Head of caudate nucleus (tissue), 42 donors: ENCODE data around the gene MIB2.
A peak's percentile ranks its signal among the peaks of the same experiment; 100 is the strongest.
"Not testable (repeated sequence)": the region's sequence is repeated elsewhere in the genome, so short reads cannot be mapped to it uniquely, and the experiment has no call there.

ENCODE experiments used
- DNase-seq, 42 donors: peaks; one replicate each; pipeline versions ENCODE4 v3.0.0 to v3.0.0-alpha.2; 2020 to 2021; ENCODE audit warnings: mixed read lengths in 7 of 42
- intact Hi-C: fragments of 100-400 bp; cut with DNase I; formaldehyde crosslinking; loops from one replicate; pipeline ENCODE4 v1.15.0; 2022

The MIB2 gene

GRCh38 chr1:1615256-1616044, at the start of gene MIB2:
Gene MIB2 (plus strand): TSS chr1:1615500. CDS start chr1:1623453, 7,953 bp downstream.
- peak; percentile 86 to 99 (median 97) for DNase-seq
- intact Hi-C loops, result loop anchor here (5.0 kb wide), 1 partner anchor 38 kb away; no protein-coding TSS in a partner anchor

GRCh38 chr1:1567152-1567875, 48.0 kb upstream of the MIB2 start:
- intact Hi-C loops, result no loop called here
- DNase-seq, result peak in 10 of 42 donors; percentile 15 to 57 (median 32)

- intact Hi-C loops, result no loop called here
- no peak for DNase-seq
These were observed 47.4 kb upstream of the MIB2 start for GRCh38 chr1:1567891-1568291.

DNA sequence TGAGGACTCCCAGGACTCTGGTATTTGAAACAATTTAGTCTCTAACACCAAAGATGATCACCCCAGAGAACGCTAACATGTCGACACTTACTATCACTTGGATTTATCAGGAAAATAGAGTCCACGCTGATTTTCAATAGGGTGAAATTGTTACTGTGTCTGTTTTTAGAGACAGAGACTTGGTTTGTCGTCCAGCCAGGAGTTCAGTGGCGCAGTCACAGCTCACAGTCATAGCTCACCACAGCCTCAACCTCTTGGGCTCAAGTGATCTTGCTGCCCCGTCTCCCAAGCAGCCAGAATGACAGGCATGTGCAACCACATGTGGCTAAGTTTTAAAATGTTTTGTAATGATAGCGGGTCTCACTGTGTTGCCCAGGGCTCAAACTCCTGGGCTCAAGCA, 46.0 kb upstream of the MIB2 start:
- intact Hi-C loops, result no loop called here
- DNase-seq, result no peak

DNA sequence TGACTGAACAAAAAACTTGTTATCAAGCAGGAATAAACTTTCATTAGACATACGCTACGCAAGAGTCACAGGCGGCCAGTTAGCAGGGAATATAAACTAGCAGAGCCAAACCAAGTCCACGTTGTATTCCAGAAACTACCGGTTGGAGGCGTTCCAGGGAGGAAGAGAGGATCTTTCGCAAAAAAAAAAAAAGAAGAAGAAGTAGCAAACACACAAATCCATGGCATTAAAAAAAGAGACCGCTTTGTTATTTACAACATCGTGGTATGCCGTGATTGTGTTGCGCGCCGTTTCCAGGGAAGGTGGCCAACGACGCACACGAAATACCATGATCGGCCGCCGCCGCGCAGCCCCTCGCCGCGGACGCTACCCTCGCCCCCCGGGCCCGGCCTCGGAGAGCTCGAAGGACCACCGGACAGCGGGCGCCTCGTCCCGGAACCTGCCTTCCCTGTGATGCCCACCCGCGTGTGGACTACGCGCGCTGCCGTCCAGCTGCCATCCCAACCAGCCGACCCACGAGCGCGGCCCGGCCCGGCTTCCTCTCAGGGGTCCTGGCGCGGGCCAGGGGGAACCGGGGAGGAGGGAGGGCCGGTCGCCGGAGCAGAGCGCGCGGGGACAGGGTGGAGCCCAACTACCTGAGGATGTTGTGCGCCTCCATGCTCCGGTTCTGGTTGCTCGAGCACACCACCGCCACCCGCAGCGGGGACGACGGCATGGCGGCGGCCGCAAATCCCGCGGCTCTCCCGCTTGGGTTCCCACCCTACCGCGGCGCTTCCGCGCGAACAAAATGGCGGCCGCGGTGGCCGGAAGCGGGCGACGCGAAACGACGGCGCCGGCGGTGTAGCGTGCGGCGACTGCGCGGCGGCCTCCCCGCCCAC, 41.2 kb upstream of the MIB2 start:
- DNase-seq, result peak in 39 of 42 donors; percentile 32 to 81 (median 59)
- intact Hi-C loops, result no loop called here

GRCh38 chr1:1574721-1575537, 40.4 kb upstream of the MIB2 start, which contains the start of gene SSU72:
Gene SSU72 (minus strand): TSS chr1:1574863. CDS start chr1:1574557, 306 bp downstream.
- DNase-seq, result peak; percentile 79 to 97 (median 92)
- intact Hi-C loops, result loop anchor here (5.0 kb wide), 1 partner anchor 42 kb away; the partner anchor contains the start of gene MIB2

DNA sequence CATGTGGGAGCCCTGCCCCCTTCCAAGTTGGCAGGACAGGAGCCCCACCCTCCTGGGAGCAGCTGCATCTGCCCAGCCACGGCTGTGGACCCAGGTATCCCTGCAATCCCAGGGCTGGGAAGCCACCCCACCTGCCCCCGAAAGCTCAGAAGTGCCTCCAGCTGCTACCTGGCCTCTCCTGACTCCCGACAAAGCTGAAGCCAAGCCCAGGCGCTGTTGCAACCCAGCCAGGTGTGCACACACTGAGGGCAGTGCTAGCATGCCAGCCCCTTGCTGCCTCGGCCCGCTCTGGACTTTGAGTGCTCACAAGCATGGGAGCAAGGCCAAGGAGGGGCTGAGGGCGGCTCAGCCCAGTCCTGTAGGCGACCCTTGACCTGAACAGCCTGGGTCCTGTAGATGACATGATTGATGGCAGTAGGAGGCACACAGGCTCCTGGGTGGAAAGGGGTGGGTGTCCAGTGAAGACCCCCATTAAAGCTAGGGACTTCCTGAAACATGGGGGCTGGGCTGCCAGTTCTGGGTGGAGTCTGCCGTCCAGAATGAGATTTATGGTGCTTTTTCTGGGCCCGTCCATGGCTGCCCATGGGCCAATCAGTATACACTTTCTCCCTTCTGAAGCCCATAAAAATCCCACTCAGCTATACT, 37.8 kb upstream of the MIB2 start:
- intact Hi-C loops, result loop anchor here (5.0 kb wide), 1 partner anchor 40 kb away; the partner anchor contains the start of gene MIB2
- no peak for DNase-seq

DNA sequence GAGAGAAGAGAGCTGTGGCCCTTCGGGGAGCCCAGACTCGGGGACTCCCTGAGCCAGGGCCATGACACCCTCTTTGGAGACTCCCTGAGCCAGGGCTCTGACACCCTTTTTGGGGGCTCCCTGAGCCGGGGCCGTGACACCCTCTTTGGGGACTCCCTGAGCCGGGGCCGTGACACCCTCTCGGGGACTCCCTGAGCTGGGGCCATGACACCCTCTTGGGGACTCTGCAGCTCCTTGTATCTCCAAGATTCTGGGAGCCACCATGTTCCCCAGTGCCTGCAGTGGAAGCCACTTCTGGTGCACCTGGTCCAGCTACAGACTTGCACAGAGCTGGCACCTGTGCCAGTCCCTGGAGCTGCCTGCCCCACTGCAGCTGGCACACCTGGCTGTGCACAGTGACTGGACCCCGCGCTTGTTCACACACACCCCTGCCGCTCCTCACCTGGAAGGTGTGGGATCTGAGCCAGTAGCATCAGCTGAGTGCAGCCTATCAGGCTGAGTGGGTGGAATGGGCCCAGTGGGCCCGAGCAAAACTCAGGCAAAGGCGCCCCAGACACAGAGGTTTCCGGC, 36.8 kb upstream of the MIB2 start:
- intact Hi-C loops, result loop anchor here (5.0 kb wide), 1 partner anchor 39 kb away; the partner anchor contains the start of gene MIB2
- DNase-seq, result no peak

- intact Hi-C loops, result no loop called here
- DNase-seq, result no peak
These were observed 32.5 kb upstream of the MIB2 start for GRCh38 chr1:1582585-1583346.

GRCh38 chr1:1583347-1584010, 31.8 kb upstream of the MIB2 start:
- DNase-seq, result no peak
- intact Hi-C loops, result no loop called here

GRCh38 chr1:1591452-1591851, 23.8 kb upstream of the MIB2 start:
- intact Hi-C loops, result no loop called here
- DNase-seq, result no peak

DNA sequence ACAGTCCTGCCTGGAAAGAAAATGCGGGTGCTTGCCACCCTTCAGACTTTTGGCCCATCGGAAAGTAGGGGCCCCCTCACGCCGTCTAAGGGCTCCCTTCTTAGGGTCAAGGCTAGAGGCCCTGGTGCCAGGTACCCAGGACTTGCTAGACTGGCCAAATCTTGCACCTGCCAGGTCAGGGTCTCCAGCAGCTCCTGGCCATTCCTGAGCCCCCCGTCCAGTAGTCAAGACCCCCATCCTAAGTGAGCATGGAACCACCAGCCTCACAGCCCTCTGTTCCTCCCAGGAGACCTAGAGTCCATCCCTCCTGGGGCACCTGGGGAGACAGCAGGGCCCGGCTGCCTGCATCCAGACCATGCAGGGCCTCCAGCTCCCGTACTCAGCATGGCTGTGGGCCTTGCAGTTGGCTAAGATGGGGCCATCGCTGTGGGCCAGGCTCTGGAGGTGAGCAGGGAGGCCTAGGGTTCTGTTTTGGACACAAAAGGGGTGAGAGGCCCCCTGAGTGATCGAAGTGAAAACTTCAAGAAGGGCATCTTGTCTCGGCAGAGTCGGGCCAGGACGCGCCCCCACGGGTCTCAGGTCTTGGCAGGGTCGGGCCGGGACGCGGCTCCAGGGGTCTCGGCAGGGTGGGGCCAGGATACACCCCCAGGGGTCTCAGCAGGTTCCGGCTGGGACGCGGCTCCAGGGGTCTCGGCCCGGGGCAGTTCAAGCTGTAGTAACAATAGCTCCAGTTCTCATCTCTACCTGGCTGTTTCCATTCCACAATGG, 21.3 kb upstream of the MIB2 start:
- intact Hi-C loops, result no loop called here
- DNase-seq, result no peak

DNA sequence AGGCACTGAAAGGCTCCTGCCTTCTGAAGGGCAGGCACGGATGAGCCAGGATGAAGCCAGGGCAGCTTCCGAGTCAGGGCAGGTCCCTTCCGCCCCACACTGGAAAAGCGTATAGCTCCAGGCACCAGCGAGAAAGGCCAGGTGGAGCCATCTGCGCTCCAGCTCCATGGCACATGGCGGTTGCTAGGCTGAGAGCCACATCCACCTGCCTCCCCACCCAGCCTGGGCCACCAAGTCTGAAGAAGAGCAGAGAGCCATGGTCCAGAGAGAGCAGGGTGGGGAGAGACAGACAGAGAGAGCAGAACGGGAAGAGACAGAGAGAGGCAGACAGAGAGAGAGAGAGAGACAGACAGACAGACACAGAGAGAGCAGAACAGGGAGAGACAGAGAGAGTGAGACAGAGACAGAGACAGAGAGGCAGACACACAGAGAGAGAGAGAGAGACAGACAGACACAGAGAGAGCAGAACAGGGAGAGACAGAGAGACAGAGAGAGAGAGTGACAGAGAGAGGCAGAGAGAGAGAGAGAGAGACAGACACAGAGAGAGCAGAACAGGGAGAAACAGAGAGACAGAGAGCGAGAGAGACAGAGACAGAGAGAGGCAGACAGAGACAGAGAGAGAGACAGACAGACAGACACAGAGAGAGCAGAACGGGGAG, 20.6 kb upstream of the MIB2 start:
- intact Hi-C loops, result no loop called here
- DNase-seq, result no peak

DNA sequence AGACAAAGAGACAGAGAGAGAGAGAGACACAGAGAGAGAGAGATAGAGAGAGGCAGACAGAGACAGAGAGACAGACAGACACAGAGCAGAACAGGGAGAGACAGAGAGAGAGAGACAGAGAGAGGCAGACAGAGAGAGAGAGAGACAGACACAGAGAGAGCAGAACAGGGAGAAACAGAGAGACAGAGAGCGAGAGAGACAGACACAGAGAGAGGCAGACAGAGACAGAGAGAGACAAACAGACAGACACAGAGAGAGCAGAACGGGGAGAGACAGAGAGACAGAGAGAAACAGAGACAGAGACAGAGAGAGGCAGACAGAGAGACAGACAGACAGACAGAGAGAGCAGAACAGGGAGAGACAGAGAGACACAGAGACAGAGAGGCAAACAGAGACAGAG, 20.0 kb upstream of the MIB2 start:
- not testable (repeated sequence) for DNase-seq

More for the DNA sequence above, 20.0 kb upstream of the MIB2 start:
- intact Hi-C loops, result not testable (repeated sequence)
